Mesendoderm (in vitro differentiated cells): ENCODE data around the gene GLG1.
"Not testable (repeated sequence)": the region's sequence is repeated elsewhere in the genome, so short reads cannot be mapped to it uniquely, and the experiment has no call there.

Source experiments
- DNase-seq: peaks from one replicate; pipeline ENCODE4 v3.0.0; 2013
- H2AK5ac ChIP-seq: 2 replicates; pipeline ENCODE4 v1.6.1; 2013; ENCODE audit warnings: low read length, inconsistent platforms
- H2BK120ac ChIP-seq: 2 replicates; pipeline ENCODE4 v1.6.1; 2013; ENCODE audit warnings: low read depth, mild to moderate bottlenecking, low read length, moderate library complexity, mixed read lengths
- H2BK15ac ChIP-seq: replicated peaks from 2 replicates; pipeline ENCODE4 v1.6.1; 2013; ENCODE audit warnings: low read depth, mild to moderate bottlenecking, moderate library complexity
- H2BK5ac ChIP-seq: 2 replicates; pipeline ENCODE4 v1.6.1; 2013; ENCODE audit warnings: low read length, inconsistent platforms
- H3K18ac ChIP-seq: 2 replicates; pipeline ENCODE4 v1.6.1; 2013; ENCODE audit warnings: mild to moderate bottlenecking, low read length, mixed read lengths
- H3K23ac ChIP-seq: one replicate; pipeline ENCODE4 v1.6.1; 2013; ENCODE audit warnings: low read length
- H3K27ac ChIP-seq: 2 replicates; pipeline ENCODE4 v1.5.1; 2013; ENCODE audit warnings: low read depth, mild to moderate bottlenecking, inconsistent platforms, low read length, moderate library complexity
- H3K27me3 ChIP-seq: 2 replicates; pipeline ENCODE4 v1.6.1; 2013; ENCODE audit warnings: low read length, control low read depth, mild to moderate bottlenecking, inconsistent platforms; ENCODE audit not compliant: insufficient read depth, poor library complexity
- H3K36me3 ChIP-seq: 2 replicates; pipeline ENCODE4 v1.6.1; 2013; ENCODE audit warnings: low read length, inconsistent platforms; ENCODE audit not compliant: control insufficient read depth, insufficient read depth
- H3K4ac ChIP-seq: one replicate; pipeline ENCODE4 v1.6.1; 2013; ENCODE audit warnings: low read depth, mild to moderate bottlenecking, low read length, moderate library complexity
- H3K4me1 ChIP-seq: 2 replicates; pipeline ENCODE4 v1.6.1; 2013; ENCODE audit warnings: low read depth, low read length, inconsistent platforms; ENCODE audit not compliant: control insufficient read depth
- H3K4me2 ChIP-seq: 2 replicates; pipeline ENCODE4 v1.6.1; 2013; ENCODE audit warnings: low read length
- H3K4me3 ChIP-seq: 2 replicates; pipeline ENCODE4 v1.5.1; 2013; ENCODE audit warnings: mild to moderate bottlenecking, low read length
- H3K56ac ChIP-seq: one replicate; pipeline ENCODE4 v1.6.1; 2013; ENCODE audit warnings: low read length
- H3K79me1 ChIP-seq: 2 replicates; pipeline ENCODE4 v1.6.1; 2013; ENCODE audit warnings: low read length, inconsistent platforms
- H3K79me2 ChIP-seq: 2 replicates; pipeline ENCODE4 v1.6.1; 2013; ENCODE audit warnings: mild to moderate bottlenecking, low read length; ENCODE audit not compliant: control insufficient read depth, insufficient read depth
- H3K9ac ChIP-seq: 2 replicates; pipeline ENCODE4 v1.6.1; 2013; ENCODE audit warnings: low read length, inconsistent platforms
- H4K5ac ChIP-seq: one replicate; pipeline ENCODE4 v1.6.1; 2013; ENCODE audit warnings: low read length
- H4K8ac ChIP-seq: one replicate; pipeline ENCODE4 v1.6.1; 2013; ENCODE audit warnings: low read depth, mild to moderate bottlenecking, control low read depth, low read length, moderate library complexity
- WGBS: extraction: QIAGEN DNeasy Blood & Tissue Kit; methylation state at CpG from one replicate; pipeline ENCODE4 v1.1.7; 2013; ENCODE audit warnings: low lambda C conversion rate, missing lambda C conversion rate; ENCODE audit not compliant: insufficient coverage; ENCODE audit errors: extremely low coverage; 5-methylcytosine and 5-hydroxymethylcytosine counted together

The GLG1 gene

DNA sequence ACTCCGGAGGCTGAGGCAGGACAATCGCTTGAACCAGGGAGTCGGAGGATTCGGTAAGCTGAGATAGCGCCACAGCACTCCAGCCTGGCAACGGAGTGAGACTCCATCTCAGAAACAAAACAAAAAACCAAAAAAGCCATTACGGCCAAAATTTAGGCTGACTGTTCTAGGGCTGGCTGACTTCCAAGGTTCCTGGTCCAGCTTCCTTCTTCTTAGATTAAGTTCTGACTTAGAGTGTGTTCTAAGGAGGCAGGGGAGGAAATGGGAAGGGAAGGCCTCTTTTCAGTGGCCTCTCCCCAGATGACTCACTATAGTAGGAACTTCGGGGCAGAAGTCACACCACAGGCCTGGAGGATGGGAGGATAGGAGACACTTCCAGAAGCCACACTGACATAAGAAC, 157.9 kb downstream of the GLG1 start:
- no peak overlapping the region for H3K4ac ChIP-seq
- H3K36me3 ChIP-seq: peaks cover 8% of the 10 kb centered on the region
- H2BK5ac ChIP-seq: no peak overlapping the region
- H3K27me3 ChIP-seq: no peaks in the 10 kb centered on the region
- WGBS: no CpG with 5 or more reads among the region's 8 CpGs
- H3K4me2 ChIP-seq: no peak overlapping the region
- H3K79me1 ChIP-seq: no peaks in the 10 kb centered on the region
- no peak overlapping the region for H3K56ac ChIP-seq
- no peak overlapping the region for H3K18ac ChIP-seq
- H3K27ac ChIP-seq: no peak overlapping the region
- no peak overlapping the region for H2AK5ac ChIP-seq
- no peak overlapping the region for H2BK15ac ChIP-seq
- no peak overlapping the region for H4K5ac ChIP-seq
- H3K79me2 ChIP-seq: no peaks in the 10 kb centered on the region
- no peak overlapping the region for H2BK120ac ChIP-seq
- H3K4me3 ChIP-seq: no peak overlapping the region
- H3K4me1 ChIP-seq: no peaks in the 10 kb centered on the region
- peak; percentile 54 for DNase-seq
- no peak overlapping the region for H4K8ac ChIP-seq
- no peak overlapping the region for H3K23ac ChIP-seq
- no peak overlapping the region for H3K9ac ChIP-seq

- Histone ChIP-seq H3K4me3 (no peak overlapping the region), H2BK15ac (no peak overlapping the region), H3K23ac (no peak overlapping the region), H3K56ac (no peak overlapping the region), H2AK5ac (no peak overlapping the region), H3K27ac (no peak overlapping the region), H3K4me2 (no peak overlapping the region), H3K79me2 (no peaks in the 10 kb centered on the region), H3K4me1 (no peaks in the 10 kb centered on the region), H3K4ac (no peak overlapping the region), H4K8ac (no peak overlapping the region), H3K27me3 (no peaks in the 10 kb centered on the region), H2BK5ac (no peak overlapping the region), H3K36me3 (peaks cover 4% of the 10 kb centered on the region), H4K5ac (no peak overlapping the region), H3K18ac (no peak overlapping the region), H3K79me1 (no peaks in the 10 kb centered on the region), H3K9ac (no peak overlapping the region), H2BK120ac (no peak overlapping the region)
- no CpG with 5 or more reads among the region's 5 CpGs for WGBS
- no peak for DNase-seq
Measured at GRCh38 chr16:74447578-74447977, 159.3 kb downstream of the GLG1 start.

GRCh38 chr16:74446866-74447265, 160.0 kb downstream of the GLG1 start:
- no peak overlapping the region for H2AK5ac ChIP-seq
- H4K8ac ChIP-seq: no peak overlapping the region
- H3K79me2 ChIP-seq: no peaks in the 10 kb centered on the region
- no peak for DNase-seq
- no peak overlapping the region for H3K56ac ChIP-seq
- H3K23ac ChIP-seq: no peak overlapping the region
- H3K27me3 ChIP-seq: no peaks in the 10 kb centered on the region
- no peaks in the 10 kb centered on the region for H3K4me1 ChIP-seq
- H3K18ac ChIP-seq: no peak overlapping the region
- H2BK120ac ChIP-seq: no peak overlapping the region
- no peak overlapping the region for H3K27ac ChIP-seq
- H3K36me3 ChIP-seq: peaks cover 4% of the 10 kb centered on the region
- no peak overlapping the region for H3K9ac ChIP-seq
- no peak overlapping the region for H4K5ac ChIP-seq
- no peaks in the 10 kb centered on the region for H3K79me1 ChIP-seq
- no peak overlapping the region for H3K4me3 ChIP-seq
- no peak overlapping the region for H3K4ac ChIP-seq
- H2BK15ac ChIP-seq: no peak overlapping the region
- H3K4me2 ChIP-seq: no peak overlapping the region
- H2BK5ac ChIP-seq: no peak overlapping the region
- no CpG with 5 or more reads among the region's 8 CpGs for WGBS

GRCh38 chr16:74443624-74444346, 163.1 kb downstream of the GLG1 start:
- not testable (repeated sequence) for H3K36me3 ChIP-seq, H3K4me1 ChIP-seq, H3K18ac ChIP-seq, H4K8ac ChIP-seq, H2BK120ac ChIP-seq, H2BK15ac ChIP-seq, H3K4ac ChIP-seq, H3K23ac ChIP-seq, H2BK5ac ChIP-seq, H3K27me3 ChIP-seq, H3K56ac ChIP-seq, H3K9ac ChIP-seq, H3K79me1 ChIP-seq, H2AK5ac ChIP-seq, H3K27ac ChIP-seq, H3K4me2 ChIP-seq, H3K79me2 ChIP-seq, H4K5ac ChIP-seq, H3K4me3 ChIP-seq
- no CpG with 5 or more reads among the region's 13 CpGs for WGBS
- peak; percentile 6 for DNase-seq

- no CpG with 5 or more reads among the region's 7 CpGs for WGBS
- no peak overlapping the region for H3K9ac ChIP-seq
- no peak overlapping the region for H2AK5ac ChIP-seq
- no peak overlapping the region for H2BK120ac ChIP-seq
- H3K4ac ChIP-seq: no peak overlapping the region
- H3K27ac ChIP-seq: no peak overlapping the region
- no peak overlapping the region for H2BK15ac ChIP-seq
- peaks cover 2% of the 10 kb centered on the region for H3K36me3 ChIP-seq
- no peak overlapping the region for H4K8ac ChIP-seq
- no peak overlapping the region for H3K56ac ChIP-seq
- no peak overlapping the region for H3K23ac ChIP-seq
- H3K4me2 ChIP-seq: no peak overlapping the region
- no peaks in the 10 kb centered on the region for H3K4me1 ChIP-seq
- H3K79me1 ChIP-seq: no peaks in the 10 kb centered on the region
- H3K27me3 ChIP-seq: no peaks in the 10 kb centered on the region
- no peak overlapping the region for H3K18ac ChIP-seq
- no peaks in the 10 kb centered on the region for H3K79me2 ChIP-seq
- H2BK5ac ChIP-seq: no peak overlapping the region
- DNase-seq: no peak
- no peak overlapping the region for H4K5ac ChIP-seq
- no peak overlapping the region for H3K4me3 ChIP-seq
Measured at GRCh38 chr16:74439685-74440084, 167.2 kb downstream of the GLG1 start.

DNA sequence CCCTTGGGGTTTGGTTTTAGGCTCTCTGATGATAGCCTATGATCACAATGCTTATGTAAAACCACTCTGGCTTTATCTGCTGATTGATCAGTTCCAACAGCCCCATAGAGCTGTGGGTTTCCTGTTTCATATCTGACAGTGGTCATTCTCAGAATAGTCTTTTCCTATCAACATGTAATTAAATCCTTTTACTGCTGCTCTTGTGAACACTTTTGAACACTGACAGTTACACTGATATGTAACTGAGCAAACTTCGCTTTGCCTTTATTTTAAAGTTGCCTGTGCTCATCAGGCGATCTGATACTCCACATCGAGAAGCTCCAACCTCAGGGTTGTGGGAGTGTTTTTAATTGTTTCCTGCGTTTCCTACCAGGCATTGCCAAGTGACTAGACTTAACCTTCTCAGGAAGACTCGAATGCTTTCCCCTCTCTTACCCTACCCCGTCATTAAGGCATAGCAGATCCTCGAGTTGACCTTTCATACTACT, 168.4 kb downstream of the GLG1 start:
- H3K4me2 ChIP-seq: no peak overlapping the region
- no peaks in the 10 kb centered on the region for H3K27me3 ChIP-seq
- no peak overlapping the region for H3K27ac ChIP-seq
- H4K5ac ChIP-seq: no peak overlapping the region
- H3K79me1 ChIP-seq: no peaks in the 10 kb centered on the region
- H3K9ac ChIP-seq: no peak overlapping the region
- H2BK120ac ChIP-seq: no peak overlapping the region
- no peak overlapping the region for H2BK5ac ChIP-seq
- DNase-seq: no peak
- no peaks in the 10 kb centered on the region for H3K4me1 ChIP-seq
- H3K56ac ChIP-seq: no peak overlapping the region
- H3K23ac ChIP-seq: no peak overlapping the region
- H2BK15ac ChIP-seq: no peak overlapping the region
- H3K4me3 ChIP-seq: no peak overlapping the region
- no peak overlapping the region for H3K18ac ChIP-seq
- no CpG with 5 or more reads among the region's 7 CpGs for WGBS
- no peaks in the 10 kb centered on the region for H3K79me2 ChIP-seq
- H4K8ac ChIP-seq: no peak overlapping the region
- H3K36me3 ChIP-seq: peaks cover 2% of the 10 kb centered on the region
- H2AK5ac ChIP-seq: no peak overlapping the region
- H3K4ac ChIP-seq: no peak overlapping the region
